GM18526 (cell line): ENCODE results near the gene MIER2.

ENCODE experiments used
- POLR2A ChIP-seq: IDR thresholded peaks from 3 replicates; pipeline ENCODE4 v1.6.1; 2011; ENCODE audit not compliant: insufficient read length; ENCODE audit errors: extremely low read depth

Gene MIER2

DNA sequence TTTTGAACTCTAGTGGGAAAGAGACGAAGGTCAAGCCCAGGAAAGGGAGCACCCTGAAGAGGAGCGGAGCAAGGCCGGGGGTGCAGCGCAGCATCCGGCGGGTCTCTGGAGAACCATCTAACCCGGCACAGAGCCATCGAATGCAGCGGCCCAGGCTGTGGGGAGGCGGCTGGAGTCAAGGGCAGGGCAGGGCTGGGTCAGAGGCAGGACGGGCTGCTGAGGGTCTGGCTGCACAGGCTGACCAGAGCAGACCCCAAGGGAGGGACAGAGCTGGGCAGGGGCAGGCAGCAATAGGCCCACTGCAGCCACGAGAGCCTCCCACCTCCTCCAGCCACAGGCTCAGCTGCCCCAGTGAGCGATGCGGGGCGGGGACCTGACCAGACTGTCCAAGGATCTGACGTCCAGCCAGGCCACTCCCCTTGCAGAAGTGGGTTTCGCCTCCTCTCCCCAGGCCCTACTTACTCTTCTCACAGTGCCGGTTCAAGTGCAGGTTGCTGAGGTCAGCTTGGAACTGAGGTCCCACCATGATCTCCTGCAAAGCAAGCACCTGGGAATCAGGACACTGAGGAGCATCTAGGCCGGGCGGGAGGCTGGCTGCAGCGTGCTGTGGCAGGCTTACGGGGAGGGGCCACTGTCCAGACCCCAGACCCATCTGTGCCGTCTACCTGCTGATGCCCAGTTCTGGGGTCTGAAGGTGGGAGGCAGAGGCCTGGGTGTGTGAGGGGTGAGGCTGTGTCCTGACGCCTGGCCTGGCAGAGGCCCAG, 19.2 kb downstream of the MIER2 start:
- TF ChIP-seq POLR2A, result no peak

DNA sequence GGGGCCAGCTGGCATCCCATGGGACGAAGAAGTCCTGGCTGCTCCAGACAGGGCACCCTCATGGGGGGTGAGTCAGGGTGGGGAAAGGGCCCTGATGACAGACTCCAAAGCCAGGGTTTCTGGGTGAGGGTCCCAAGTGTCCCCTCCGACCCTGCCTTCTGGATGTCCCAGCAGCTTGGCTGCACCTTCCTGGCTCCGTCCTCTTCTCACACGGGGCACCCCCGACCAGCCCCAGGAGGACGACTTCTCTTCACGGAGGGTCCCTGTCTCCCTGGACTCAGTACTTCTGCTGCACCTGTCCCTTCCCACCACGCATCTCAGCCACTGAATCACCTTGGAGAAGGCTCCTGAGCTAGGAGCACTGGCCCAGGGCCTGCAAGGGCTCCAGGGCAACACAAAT, 19.9 kb downstream of the MIER2 start:
- TF ChIP-seq POLR2A, result no peak

DNA sequence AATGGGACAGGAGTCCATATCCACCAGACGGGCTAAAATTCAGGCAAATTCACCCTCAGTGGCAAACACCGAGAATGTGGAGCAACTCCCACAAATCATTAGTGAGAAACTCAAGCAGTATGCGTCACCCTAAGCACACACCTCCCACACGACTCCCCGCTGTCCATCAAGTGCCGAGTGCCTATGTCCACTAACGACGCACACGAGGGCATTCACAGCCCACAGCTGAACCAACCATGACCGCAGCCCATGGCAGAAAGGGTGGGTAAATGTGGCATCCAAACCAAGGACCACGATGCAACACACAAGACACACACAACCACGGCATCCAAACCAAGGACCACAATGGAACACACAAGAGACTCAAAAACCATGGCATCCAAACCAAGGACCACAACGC, 22.0 kb downstream of the MIER2 start:
- no peak for TF ChIP-seq POLR2A

DNA sequence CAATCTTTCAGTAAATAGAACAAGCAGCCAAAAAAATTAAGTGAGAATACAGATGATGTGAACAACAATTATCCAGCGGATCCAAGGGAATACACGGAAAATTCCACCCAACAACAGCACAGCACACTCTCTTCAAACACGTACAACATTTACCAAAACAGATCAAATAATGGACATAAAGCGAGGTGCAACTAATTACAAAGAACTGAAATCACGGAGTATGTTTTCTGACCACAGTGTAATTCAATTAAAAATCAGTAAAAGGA, 26.2 kb downstream of the MIER2 start:
- no peak for TF ChIP-seq POLR2A

DNA sequence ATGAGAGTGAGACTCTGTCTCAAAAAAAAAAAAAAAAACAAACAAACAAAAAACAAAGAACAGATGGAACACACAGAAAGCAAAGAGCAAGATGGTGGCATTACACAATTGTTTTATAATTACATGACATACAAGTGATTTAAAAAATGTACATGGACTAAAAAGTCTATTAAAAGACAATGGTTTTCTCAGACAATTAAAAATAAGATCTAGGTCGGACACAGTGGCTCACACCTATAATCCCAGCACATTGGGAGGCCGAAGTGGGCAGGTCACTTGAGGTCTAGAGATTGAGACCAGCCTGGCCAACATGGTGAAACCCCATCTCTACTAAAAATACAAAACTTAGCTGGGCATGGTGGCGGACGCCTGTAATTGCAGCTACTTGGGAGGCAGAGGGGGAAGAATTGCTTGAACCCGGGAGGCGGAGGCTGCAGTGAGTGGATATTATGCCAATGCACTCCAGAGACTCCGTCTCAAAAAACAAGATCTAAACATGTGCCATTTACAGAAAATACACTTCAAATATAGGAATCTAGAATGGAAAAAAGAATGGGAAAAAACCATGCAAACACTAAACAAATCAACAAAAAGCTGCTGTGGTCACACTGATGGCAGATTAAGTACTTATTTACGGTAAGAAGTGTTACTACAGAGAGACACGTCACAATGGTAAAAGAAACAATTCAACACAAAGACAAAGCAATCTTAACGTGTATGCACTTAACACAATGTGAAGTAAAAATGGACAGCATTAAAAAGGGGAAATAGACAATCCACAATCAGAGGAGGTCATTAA, 26.7 kb downstream of the MIER2 start:
- TF ChIP-seq POLR2A, result no peak

DNA sequence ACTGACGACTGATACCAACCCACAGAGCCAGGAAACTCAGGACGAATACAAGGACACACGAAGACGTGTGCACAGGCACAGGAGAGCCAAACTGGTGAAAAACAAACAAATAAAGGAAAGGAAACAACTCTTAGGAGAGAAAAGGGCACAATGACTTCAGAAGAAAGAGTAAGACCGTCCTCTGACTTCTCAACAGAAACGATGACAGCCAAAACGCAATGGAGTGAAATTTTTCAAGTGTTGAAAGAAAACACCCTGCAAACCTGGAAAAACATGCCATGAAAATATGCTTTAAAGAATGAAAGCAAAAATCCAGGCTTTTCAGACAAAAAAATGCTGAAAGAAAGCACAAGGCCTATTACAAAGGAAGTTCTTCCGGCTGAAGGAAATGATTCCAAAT, 28.8 kb downstream of the MIER2 start:
- no peak for TF ChIP-seq POLR2A

DNA sequence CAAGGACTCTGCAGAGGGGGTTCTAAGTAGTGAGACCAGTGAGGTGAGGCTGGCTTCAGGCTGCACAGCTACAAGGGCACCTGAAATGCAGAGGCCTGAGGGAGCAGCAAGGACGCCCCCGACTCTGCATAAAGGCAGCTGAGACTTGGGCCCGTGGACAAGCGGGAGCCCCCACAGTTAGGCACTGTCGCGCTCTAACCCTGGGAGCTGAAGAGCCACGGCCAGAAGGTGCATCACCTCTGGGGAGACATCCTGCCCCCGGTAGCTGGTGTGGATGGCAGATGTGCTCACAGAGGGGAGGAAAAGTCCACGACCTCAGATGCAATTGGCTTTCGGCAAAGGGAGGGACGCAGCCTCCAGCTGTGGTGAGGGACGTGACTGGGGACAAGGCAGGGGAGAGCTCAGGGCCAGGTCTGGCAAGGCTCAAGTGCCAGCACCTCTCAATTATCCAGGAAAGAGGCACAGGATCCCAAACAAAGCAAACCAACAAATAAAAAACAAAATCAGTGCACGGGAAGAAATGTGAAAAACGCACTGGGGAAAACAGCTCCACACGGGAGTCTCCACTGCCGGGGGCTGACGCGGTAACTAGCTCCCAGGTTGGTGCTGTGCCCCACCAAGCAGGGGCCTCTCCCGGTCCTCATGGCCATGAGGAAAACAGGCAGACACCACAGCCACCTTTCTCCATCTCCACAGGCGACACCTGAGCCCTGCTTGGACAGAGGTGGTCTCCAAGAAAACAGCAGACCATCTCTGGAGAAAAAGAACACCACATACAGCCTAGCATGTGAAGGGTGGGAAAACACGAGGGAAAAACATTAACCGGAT, 30.4 kb downstream of the MIER2 start:
- TF ChIP-seq POLR2A, result no peak

DNA sequence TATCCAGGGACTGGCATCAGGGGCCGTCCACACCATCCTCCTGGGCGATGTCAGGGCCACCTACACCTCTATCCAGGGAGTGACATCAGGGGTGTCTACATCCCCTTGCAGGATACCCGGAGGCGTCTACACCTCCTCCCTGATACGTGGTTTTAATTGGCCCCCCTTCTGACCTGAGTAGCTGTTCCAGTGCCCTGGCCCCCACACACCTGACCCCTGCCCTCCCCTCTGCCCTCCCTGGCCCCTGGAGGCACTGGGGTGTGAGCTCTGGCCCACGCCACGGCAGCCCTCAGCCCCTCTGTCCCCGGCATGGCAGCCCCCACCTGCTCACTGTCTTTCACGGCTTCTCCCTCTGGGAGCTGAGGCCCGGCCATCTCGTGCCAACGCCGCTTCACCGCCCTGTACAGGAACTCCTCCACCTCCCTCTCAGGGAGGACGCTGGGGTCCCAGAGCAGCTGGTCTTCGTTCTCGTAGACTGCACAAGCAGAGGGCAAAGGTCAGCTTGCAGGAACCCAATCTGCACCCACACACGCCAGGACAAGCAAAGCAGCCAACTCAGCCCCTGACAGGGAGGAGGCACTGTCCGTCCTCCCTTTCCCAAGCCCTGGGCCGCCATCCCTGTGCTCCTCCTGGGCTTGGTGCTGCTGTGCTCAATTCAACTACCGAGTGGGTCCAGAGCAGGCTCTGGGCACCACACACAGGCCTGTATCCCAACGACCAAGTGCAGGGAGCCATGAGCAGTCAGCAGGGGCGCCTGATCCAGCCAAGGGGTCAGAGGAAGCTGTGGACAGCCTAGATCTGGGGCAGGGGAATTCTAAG, 31.2 kb downstream of the MIER2 start:
- no peak for TF ChIP-seq POLR2A

DNA sequence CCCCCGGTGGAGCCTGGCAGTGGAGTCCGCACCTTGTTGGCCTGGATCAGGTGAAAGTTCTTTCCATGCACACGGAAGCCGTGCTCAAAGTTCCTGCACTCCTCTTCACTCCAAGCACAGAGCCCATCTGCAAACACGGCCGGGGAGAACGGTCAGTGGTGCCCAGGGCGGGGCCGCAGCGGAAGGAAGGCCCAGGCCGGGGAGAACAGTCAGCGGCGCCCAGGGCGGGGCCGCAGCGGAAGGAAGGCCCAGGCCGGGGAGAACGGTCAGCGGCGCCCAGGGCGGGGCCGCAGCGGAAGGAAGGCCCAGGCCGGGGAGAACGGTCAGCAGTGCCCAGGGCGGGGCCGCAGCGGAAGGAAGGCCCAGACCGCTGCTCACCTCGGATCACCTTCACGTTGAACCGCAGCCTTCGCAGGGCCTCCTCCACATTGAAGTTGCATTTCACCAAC, 32.8 kb downstream of the MIER2 start:
- no peak for TF ChIP-seq POLR2A

DNA sequence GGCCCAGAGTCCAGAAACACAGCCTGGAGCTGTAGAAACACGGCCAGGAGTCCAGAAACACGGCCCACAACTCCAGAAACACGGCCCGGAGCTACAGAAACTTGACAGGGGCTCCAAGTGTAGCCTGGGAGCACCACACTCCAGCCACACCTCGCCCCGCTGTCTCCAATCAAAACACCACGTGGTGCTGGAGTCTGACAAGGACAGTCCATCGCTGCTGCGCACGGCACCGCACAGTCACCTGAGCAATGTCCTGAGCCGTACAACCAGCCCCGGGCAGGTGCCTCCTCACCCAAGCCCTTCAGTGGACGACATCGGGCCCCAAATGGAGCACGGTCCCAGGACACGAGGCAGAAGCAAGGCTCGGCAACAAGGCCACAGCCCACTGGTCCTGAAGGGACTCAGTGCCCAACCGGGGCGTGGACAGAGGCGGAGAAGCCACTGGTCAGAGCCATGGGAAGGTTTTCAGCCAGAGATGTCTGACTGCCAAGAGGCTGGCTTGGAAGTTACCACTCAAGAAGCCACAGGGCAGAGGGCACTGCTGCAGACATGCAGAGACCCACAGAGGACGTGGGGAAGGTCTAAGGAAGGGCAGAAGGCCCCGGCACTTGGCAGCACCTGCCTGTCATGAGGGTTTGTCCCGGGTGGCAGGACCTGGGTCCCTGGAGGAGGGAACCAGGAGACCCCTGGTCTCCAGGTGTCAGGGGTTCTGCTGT, 33.7 kb downstream of the MIER2 start:
- TF ChIP-seq POLR2A, result no peak

DNA sequence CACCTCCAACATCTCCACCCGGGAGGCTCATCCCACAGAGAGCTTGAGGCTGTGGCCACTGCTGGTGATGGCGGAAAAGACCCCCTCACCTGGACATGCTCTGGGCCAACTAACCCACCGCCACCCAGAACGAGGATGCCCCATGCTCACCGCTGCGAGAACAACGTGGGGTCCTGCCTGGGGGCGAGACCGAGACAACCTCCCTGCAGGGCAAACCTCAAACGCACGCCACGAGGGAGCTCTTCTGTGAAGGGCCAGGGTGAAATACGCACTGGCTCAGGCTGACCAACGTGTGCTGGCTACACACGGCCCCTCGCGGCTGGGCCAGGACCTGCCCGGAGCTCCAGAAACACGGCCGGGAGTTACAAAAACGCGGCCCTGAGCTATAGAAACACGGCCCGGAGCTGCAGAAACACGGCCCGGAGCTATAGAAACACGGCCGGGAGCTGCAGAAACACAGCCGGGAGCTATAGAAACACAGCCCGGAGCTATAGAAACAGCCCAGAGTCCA, 34.4 kb downstream of the MIER2 start:
- no peak for TF ChIP-seq POLR2A

DNA sequence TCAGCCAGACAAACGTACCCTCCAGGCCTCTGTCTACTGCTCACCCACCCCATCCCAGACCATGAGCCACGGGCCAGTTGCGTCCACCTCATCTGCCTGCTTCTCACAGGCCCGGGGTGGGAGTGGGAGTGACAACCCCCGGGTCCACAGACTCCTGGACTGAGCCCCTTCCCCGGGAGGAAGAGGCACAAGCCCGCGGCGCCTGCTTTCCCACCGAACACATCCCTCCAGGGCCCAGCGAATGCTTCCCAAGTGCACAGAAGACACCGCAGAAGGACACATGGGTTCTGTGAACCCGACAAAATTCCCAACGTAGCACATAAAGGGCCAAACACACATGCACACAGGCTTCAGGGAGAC, 35.4 kb downstream of the MIER2 start:
- no peak for TF ChIP-seq POLR2A

DNA sequence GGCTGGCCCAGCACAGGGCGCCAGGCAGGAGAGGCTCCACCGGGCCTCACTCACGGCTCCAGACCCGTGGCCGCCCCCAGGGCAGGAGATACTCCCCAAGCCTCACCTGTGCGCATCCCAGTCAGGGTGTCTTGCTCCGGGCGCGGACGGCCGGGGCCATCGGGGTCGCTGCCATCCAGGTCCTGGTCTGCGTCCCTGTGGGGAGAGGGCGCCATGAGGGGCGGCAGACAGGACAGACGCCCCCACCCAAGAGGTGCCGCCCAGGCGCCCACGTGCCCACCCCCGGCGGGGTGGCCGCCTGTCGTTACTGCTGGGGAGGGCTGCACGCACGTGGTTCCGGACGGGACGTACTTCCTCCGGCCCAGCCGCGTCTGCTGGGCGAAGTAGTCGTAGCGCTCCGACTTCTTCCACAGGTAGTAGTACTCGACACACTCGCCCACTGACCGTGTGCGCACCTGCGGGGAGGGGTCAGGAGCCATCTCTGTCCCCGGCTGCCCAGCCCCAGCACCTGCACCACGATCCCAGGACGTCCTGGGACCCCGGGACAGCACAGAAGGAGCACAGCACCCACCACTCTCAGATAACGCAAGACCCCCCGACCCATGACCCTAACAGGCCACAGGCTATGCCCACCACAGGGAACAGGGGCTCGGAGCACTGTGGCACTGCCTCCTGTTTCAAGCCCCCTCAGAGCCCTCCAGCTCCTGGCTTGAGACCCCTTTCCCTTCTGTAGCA, 36.0 kb downstream of the MIER2 start:
- TF ChIP-seq POLR2A, result no peak
